ENCODE measurements around the gene CDH13. TPM values are rescaled to one million over a fixed set of nuclear protein-coding genes. Genes with fewer than 3 reads are reported as not detected.

The CDH13 gene
- total RNA-seq, 4 donors from 2014 or later = 2.0 to 6.6 (median 4.1) TPM; not detected in 1

DNA sequence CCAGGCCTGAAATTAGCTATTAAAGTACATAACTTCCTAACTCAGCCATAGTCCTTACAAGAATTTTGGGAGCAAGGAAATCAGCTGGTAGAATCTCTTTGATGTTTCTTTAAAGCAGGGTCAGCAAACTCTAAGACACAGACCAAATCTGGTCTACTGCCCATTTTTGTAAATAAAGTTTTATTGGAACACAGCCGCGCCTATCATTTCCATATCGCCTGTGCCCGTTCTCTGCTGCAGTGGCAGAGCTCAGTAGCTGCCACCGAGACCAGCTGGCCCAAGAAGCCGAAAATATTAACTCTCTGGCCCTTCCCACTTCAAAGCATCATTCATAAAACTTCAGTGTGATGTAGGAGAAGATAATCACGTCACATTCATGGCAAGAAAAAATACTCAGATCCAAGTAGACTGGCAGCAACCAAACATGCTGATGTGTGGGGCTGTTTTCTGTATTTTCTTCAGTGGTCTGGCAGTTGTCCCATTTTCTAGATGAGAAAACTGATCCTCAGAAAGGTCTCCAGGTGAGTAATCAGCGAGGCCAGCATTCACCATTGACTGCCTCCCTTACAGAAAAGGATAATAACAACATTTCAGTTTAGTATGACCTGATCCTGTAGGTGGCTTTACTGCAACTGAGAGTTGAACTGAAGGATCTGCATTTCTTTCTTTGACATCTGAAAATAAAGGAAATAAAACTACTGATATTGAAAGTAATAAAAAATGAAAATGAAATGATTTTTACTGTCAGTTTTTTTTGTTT is 1163.1 kb downstream of the CDH13 start:
- Histone ChIP-seq H3K27me3 (no peaks in the 10 kb centered on the region), H3K4me1 (no peaks in the 10 kb centered on the region), H3K4me3 (no peak overlapping the region), H3K27ac (no peak overlapping the region), H3K36me3 (no peaks in the 10 kb centered on the region), H3K9me3 (no peaks in the 10 kb centered on the region)
- no peak for DNase-seq
- TF ChIP-seq CTCF (IDR thresholded peaks at IDR 0.05) (no peak), POLR2A (IDR thresholded peaks at IDR 0.05) (no peak)

DNA sequence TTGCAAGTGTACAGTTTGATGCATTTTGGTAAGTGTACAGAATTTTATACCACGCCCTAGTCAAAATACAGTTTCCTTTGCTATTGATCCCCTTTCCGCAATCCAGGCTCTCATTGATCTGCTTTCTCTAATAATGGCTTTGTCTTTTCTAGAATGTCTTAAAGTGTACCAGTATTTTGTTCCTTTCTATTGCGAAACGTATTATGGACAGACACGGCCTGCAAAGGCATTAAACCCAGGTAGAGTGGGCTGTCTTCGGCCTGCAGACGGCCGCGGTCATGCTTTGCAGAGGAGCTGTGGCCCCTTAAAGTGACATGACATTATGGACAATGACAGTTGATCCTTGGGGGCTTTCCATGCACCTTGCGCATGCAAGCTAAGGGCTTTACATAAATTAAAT is 1165.1 kb downstream of the CDH13 start:
- no peak overlapping the region for H3K27ac ChIP-seq
- H3K27me3 ChIP-seq = no peaks in the 10 kb centered on the region
- TF ChIP-seq CTCF (IDR thresholded peaks at IDR 0.05) = no peak
- no peak for TF ChIP-seq POLR2A (IDR thresholded peaks at IDR 0.05)
- no peaks in the 10 kb centered on the region for H3K4me1 ChIP-seq
- H3K9me3 ChIP-seq = no peaks in the 10 kb centered on the region
- no peak for DNase-seq
- H3K36me3 ChIP-seq = no peaks in the 10 kb centered on the region
- H3K4me3 ChIP-seq = no peak overlapping the region

GRCh38 chr16:83792391-83792790 is 1165.6 kb downstream of the CDH13 start:
- TF ChIP-seq POLR2A (IDR thresholded peaks at IDR 0.05) = no peak
- no peak for TF ChIP-seq CTCF (IDR thresholded peaks at IDR 0.05)
- no peaks in the 10 kb centered on the region for H3K4me1 ChIP-seq

DNA sequence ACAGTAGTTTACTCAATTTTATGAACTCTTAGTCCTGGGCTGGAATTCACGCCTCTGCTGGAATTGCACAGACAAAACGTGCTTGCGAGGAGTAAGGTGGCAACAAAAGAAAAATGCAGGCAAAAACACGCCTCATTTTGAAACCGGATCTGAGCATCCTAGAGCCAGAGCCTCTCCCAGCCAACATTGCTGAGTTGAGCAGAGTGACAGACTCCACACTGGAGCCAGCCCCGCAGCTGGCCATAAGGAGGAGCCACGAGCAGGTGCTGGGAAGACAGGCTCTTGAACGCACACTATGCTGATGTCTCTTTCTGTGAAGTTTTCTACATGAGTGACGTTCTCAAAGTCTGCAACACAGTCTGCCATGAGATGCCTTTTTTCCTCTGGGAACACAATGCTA is 1166.4 kb downstream of the CDH13 start:
- no peak for DNase-seq
- no peak for TF ChIP-seq CTCF (IDR thresholded peaks at IDR 0.05)
- no peak for TF ChIP-seq POLR2A (IDR thresholded peaks at IDR 0.05)
- H3K27ac ChIP-seq = no peak overlapping the region
- H3K9me3 ChIP-seq = no peaks in the 10 kb centered on the region
- H3K36me3 ChIP-seq = no peaks in the 10 kb centered on the region
- no peak overlapping the region for H3K4me3 ChIP-seq
- H3K27me3 ChIP-seq = no peaks in the 10 kb centered on the region
- H3K4me1 ChIP-seq = no peaks in the 10 kb centered on the region

More at GRCh38 chr16:83792391-83792790, 1165.6 kb downstream of the CDH13 start:
- Histone ChIP-seq H3K9me3 (no peaks in the 10 kb centered on the region), H3K36me3 (no peaks in the 10 kb centered on the region), H3K27ac (no peak overlapping the region), H3K4me3 (no peak overlapping the region), H3K27me3 (no peaks in the 10 kb centered on the region)
- no peak for DNase-seq

DNA sequence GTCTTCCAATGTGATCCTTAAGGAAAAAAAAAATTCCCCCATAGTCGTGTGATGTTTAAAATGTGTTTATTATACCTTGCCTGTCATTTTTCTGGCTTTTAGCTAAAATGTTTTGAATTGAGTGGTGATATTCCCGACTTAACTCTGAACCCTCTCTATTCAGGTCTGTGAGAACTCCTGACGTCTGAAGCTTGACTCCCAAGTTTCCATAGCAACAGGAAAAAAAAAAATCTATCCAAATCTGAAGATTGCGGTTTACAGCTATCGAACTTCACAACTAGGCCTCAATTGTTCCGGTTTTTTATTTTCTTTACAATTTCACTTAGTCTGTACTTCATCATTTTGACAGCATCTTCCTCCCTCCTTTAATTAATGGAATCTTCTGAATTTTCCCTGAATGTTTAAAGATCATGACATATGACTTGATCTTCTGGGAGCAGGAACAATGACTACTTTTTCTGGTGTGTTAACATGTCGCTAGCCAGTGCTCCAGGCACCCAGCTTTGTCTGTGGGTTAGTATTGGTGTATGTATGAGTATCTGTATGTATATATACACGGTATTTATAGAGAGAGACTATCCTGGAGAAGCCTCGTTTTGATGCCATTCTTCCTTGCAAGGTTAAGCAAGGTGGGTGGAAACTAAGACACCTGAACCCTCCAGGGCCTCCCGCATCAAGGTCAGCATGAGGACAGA is 1168.2 kb downstream of the CDH13 start:
- H3K36me3 ChIP-seq = no peaks in the 10 kb centered on the region
- H3K27ac ChIP-seq = no peak overlapping the region
- H3K4me3 ChIP-seq = no peak overlapping the region
- no peak for DNase-seq
- H3K9me3 ChIP-seq = no peaks in the 10 kb centered on the region
- H3K4me1 ChIP-seq = no peaks in the 10 kb centered on the region
- no peaks in the 10 kb centered on the region for H3K27me3 ChIP-seq
- TF ChIP-seq POLR2A (IDR thresholded peaks at IDR 0.05) (no peak), CTCF (IDR thresholded peaks at IDR 0.05) (no peak)

Measured in Peyer's patch (tissue), 4 donors.